B cell (primary cell): ENCODE results near the gene CMPK1.

Experiments used
- CTCF ChIP-seq: fragments of 200-600 bp; IDR thresholded peaks from one replicate; pipeline ENCODE4 v1.8.0; 2022; ENCODE audit warnings: antibody characterized with exemption, mild to moderate bottlenecking
- EZH2 ChIP-seq: IDR thresholded peaks from 2 replicates; pipeline ENCODE4 v1.6.1; 2012; ENCODE audit warnings: borderline replicate concordance, low read depth, mild to moderate bottlenecking, moderate library complexity, low read length; ENCODE audit not compliant: insufficient read depth, poor library complexity, severe bottlenecking

GRCh38 chr1:47399138-47399845, 65.7 kb downstream of the CMPK1 start:
- TF ChIP-seq CTCF (no peak), EZH2 (no peak)
